HG03354 (cell line): ENCODE measurements around the gene OVOL3.

Source experiments
- ATAC-seq: cut with Tn5 transposase; IDR thresholded peaks from one replicate; pipeline ENCODE4 v1.9.1; 2021; ENCODE audit warnings: mild to moderate bottlenecking; ENCODE audit not compliant: unreplicated experiment, poor library complexity, severe bottlenecking

The OVOL3 gene

GRCh38 chr19:36152352-36153091 is 41.6 kb downstream of the OVOL3 start, which contains the start of gene COX7A1:
Gene COX7A1 (minus strand): TSS chr19:36152447. CDS start chr19:36152407, 40 bp downstream.
- ATAC-seq = no peak

GRCh38 chr19:36153126-36153525 is 42.2 kb downstream of the OVOL3 start:
- ATAC-seq = no peak

GRCh38 chr19:36160821-36161596 is 50.1 kb downstream of the OVOL3 start:
- ATAC-seq = no peak
